K562 treated with DMSO at 1 percent for 48 hours (cell line): ENCODE data around the gene AMBP. TPM values are rescaled to one million over a fixed set of nuclear protein-coding genes. Genes with fewer than 3 reads are reported as not detected.

Experiments used
- total RNA-seq: library from RNA; unstranded; fragments of 300-600 nt; gene quantifications from 2 replicates; pipeline ENCODE4 v1.2.3, GENCODE V29; 2022; ENCODE audit warnings: low replicate concordance; ENCODE audit errors: extremely low read depth

The AMBP gene
- total RNA-seq = not detected in 2 replicates

DNA sequence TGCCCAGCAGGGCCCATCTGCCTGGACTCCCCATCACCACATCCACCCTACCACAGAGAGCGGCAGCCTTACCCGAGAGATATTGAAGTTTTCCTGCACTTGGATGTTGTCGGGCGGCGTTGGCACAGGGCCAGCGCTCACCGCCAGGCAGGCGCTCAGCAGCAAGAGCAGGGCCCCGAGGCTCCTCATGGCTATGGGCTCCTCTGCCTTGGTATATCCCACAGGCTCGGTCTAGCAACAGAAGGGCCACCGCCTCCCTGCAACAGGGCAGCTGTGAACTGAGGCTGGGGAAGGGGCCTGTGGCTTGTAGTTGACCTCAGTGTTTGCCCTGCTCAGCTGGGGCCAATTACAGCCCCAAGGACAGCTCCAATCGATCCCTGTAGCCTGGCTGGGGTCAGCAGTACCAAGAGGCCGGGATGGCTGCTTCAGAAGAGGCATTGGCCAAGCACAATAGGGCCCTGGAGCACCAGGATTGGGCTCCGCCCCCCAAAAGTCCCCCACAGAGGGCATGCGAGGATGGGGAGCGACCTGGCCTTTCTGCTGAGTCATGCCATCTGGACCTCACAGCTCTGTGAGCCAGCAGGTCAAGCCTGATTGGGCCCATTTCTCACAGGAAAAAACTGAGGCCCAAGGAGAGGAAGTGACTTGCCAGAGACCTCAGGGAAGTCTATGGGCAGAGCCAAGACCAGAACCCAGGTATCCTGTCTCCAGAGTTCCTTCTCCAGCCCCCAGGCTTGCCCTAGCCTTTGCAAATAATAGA is at the start of gene AMBP:
AMBP (minus strand) TSS at position 280 of the 760 bp plus-strand sequence; CDS start at position 189, 91 bp downstream.

GRCh38 chr9:114098936-114099668 is 21.0 kb upstream of the AMBP start, which contains the start of gene KIF12:
KIF12 (minus strand) TSS chr9:114099292; CDS start chr9:114099276, 16 bp downstream.

Other genes with a start within 250 kb of the AMBP start
- gene ZNF618, start 202.0 kb downstream of the AMBP start, total RNA-seq = not detected in 2 replicates
- not detected in 2 replicates for gene KIF12, start 21.0 kb upstream of the AMBP start, total RNA-seq
- not detected in 2 replicates for gene COL27A1, start 77.2 kb upstream of the AMBP start, total RNA-seq
- not detected in 2 replicates for gene ORM1, start 244.8 kb upstream of the AMBP start, total RNA-seq